Measurements from ENCODE around the gene HMCN2. TPM values are rescaled to one million over a fixed set of nuclear protein-coding genes. Genes with fewer than 3 reads are reported as not detected.

The HMCN2 gene
- total and polyA plus RNA-seq, 9 donors = 0.12 to 4.2 (median 0.98) TPM

GRCh38 chr9:130483371-130483971 is 217.9 kb downstream of the HMCN2 start:
- 53 to 61% (median 56%) methylated on average over 16 of the region's 16 CpGs for WGBS, 3 donors
- Histone ChIP-seq H3K27ac (no peak overlapping the region), H3K4me3 (no peak overlapping the region), H3K36me3 (no peaks in the 10 kb centered on the region), H3K9me3 (no peaks in the 10 kb centered on the region), H3K27me3 (no peaks in the 10 kb centered on the region), H3K4me1 (ENCODE audit: insufficient read depth) (no peaks in the 10 kb centered on the region)
- no peak for DNase-seq
- TF ChIP-seq EP300 (IDR thresholded peaks at IDR 0.05) = no peak
- no peak for TF ChIP-seq CTCF (IDR thresholded peaks at IDR 0.05)
- no peak for TF ChIP-seq POLR2A (IDR thresholded peaks at IDR 0.05)
- intact Hi-C loops (cut with DNase I) = loop anchor here in 1 of 4 donors (5.0 kb wide), 1 partner anchor 816 kb away; the partner anchor contains the start of gene PRRX2

Small RNA genes lying within 50 kb of the gene (small RNA-seq; reads per million reads assigned to genes)
- not detected for gene RN7SL665P

Other genes starting within 250 kb of the HMCN2 start
- 10 to 100 TPM; 22.4 to 57.8 (median 49.0) TPM for gene FNBP1, start 222.6 kb upstream of the HMCN2 start, total RNA-seq
- 10 to 100 TPM; 18.0 to 61.5 TPM for gene FNBP1, start 222.6 kb upstream of the HMCN2 start, polyA plus RNA-seq
- gene GPR107, start 211.9 kb upstream of the HMCN2 start, total RNA-seq = 10 to 100 TPM; 11.6 to 34.4 (median 28.3) TPM
- 10 to 100 TPM; 16.3 to 44.0 TPM for gene GPR107, start 211.9 kb upstream of the HMCN2 start, polyA plus RNA-seq
- 10 to 100 TPM in 6 of 7 donors, 1 to 10 TPM in 1; 3.6 to 46.7 (median 29.5) TPM for gene NCS1, start 93.4 kb upstream of the HMCN2 start, total RNA-seq
- gene NCS1, start 93.4 kb upstream of the HMCN2 start, polyA plus RNA-seq = 10 to 100 TPM in 1 of 2 donors, 1 to 10 TPM in 1; 8.1 to 15.5 TPM
- 100 to 1,000 TPM in 3 of 7 donors, 10 to 100 TPM in 4; 63.4 to 238 (median 77.4) TPM for gene ASS1, start 179.2 kb downstream of the HMCN2 start, total RNA-seq
- 100 to 1,000 TPM in 1 of 2 donors, 10 to 100 TPM in 1; 87.0 to 141 TPM for gene ASS1, start 179.2 kb downstream of the HMCN2 start, polyA plus RNA-seq

All from ovary (tissue), 9 donors.